HS-27A (cell line): Measurements from ENCODE around the gene SPOCK1.
"Not testable (repeated sequence)": the region's sequence is repeated elsewhere in the genome, so short reads cannot be mapped to it uniquely, and the experiment has no call there.

ENCODE experiments used
- DNase-seq: peaks from one replicate; pipeline ENCODE4 v3.0.0-alpha.2; 2012; ENCODE audit warnings: low read depth, missing footprints

The SPOCK1 gene

GRCh38 chr5:137263371-137264005, 235.6 kb downstream of the SPOCK1 start:
- DNase-seq = no peak

- no peak for DNase-seq
Observed at GRCh38 chr5:137262818-137263217, 236.3 kb downstream of the SPOCK1 start.

- DNase-seq = no peak
Observed at GRCh38 chr5:137260820-137261695, 238.1 kb downstream of the SPOCK1 start.

GRCh38 chr5:137259115-137259514, 240.0 kb downstream of the SPOCK1 start:
- not testable (repeated sequence) for DNase-seq

- DNase-seq = no peak
Observed at GRCh38 chr5:137254119-137255090, 244.7 kb downstream of the SPOCK1 start.

GRCh38 chr5:137252512-137252911, 246.6 kb downstream of the SPOCK1 start:
- DNase-seq = no peak

- no peak for DNase-seq
Observed at GRCh38 chr5:137250421-137250820, 248.7 kb downstream of the SPOCK1 start.

GRCh38 chr5:137248527-137248926, 250.6 kb downstream of the SPOCK1 start:
- DNase-seq = no peak

- no peak for DNase-seq
Observed at GRCh38 chr5:137245438-137245837, 253.7 kb downstream of the SPOCK1 start.

- DNase-seq = no peak
Observed at GRCh38 chr5:137240285-137240684, 258.8 kb downstream of the SPOCK1 start.

- no peak for DNase-seq
Observed at GRCh38 chr5:137236849-137237507, 262.1 kb downstream of the SPOCK1 start.

GRCh38 chr5:137236252-137236651, 262.9 kb downstream of the SPOCK1 start:
- no peak for DNase-seq

GRCh38 chr5:137234973-137235943, 263.9 kb downstream of the SPOCK1 start:
- no peak for DNase-seq

GRCh38 chr5:137233726-137234125, 265.4 kb downstream of the SPOCK1 start:
- no peak for DNase-seq

- DNase-seq = not testable (repeated sequence)
Observed at GRCh38 chr5:137233304-137233703, 265.8 kb downstream of the SPOCK1 start.

GRCh38 chr5:137231540-137231939, 267.6 kb downstream of the SPOCK1 start:
- DNase-seq = no peak

- DNase-seq = no peak
Observed at GRCh38 chr5:137228816-137229215, 270.3 kb downstream of the SPOCK1 start.

- DNase-seq = no peak
Observed at GRCh38 chr5:137226081-137226480, 273.0 kb downstream of the SPOCK1 start.

GRCh38 chr5:137223324-137224295, 275.5 kb downstream of the SPOCK1 start:
- DNase-seq = no peak
